ENCODE data around the gene RGR.

Gene RGR

DNA sequence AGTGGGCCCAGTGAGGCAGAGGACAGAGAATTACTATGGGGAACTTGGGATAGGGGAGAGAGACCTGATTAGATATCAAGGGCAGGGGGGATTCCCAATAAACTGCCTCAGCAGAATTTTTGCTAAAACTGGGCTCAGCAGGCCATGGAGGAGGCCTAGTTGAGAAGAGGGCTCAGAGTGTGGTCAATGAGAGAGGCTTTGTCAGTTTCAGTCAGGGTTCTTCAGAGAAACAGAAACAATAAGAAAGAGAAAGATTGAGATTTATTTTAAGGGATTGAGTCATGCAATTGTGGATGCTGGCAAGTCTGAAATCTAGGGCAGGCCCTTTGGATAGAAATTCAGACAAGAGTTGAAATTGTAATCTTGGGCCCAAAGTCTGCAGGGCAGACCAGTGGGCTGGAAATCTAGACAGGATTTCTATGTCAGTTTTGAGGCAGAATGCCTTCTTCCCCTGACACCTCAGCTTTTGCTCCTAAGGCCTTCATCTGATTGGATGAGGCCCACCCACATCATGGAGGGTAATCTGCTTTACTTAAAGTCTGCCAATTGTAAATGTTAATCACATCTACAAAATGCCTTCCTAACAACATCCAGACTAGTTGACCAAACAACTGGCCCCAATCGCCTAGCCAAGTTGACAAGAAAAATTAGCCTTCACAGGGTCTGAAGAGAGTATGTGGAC lies 50.1 kb downstream of the RGR start:
- H3K4me3 ChIP-seq (ENCODE audit: low read depth, low read length): no peak overlapping the region
- peaks cover 12% of the 10 kb centered on the region for H3K27me3 ChIP-seq (ENCODE audit: insufficient read depth, low read length)
- peaks cover 7% of the 10 kb centered on the region for H3K4me1 ChIP-seq (ENCODE audit: control insufficient read depth, insufficient read depth, low read length, unreplicated experiment)
- peak overlapping the region; percentile 17; the same call in 1 of the 2 replicates for H3K27ac ChIP-seq (ENCODE audit: low read depth, low read length)
- no peaks in the 10 kb centered on the region for H3K79me2 ChIP-seq (ENCODE audit: control insufficient read depth, insufficient read depth, low read length, unreplicated experiment)
- H3K36me3 ChIP-seq (ENCODE audit: insufficient read depth, low read length): no peaks in the 10 kb centered on the region
- no peak overlapping the region for H2AFZ ChIP-seq (ENCODE audit: low read length, unreplicated experiment)

- H3K27me3 ChIP-seq (ENCODE audit: insufficient read depth, low read length): no peaks in the 10 kb centered on the region; the same call in 1 of the 2 replicates
- no peak overlapping the region for H3K4me3 ChIP-seq (ENCODE audit: low read depth, low read length)
- H3K79me2 ChIP-seq (ENCODE audit: control insufficient read depth, insufficient read depth, low read length, unreplicated experiment): no peaks in the 10 kb centered on the region
- H3K4me1 ChIP-seq (ENCODE audit: control insufficient read depth, insufficient read depth, low read length, unreplicated experiment): peaks cover 7% of the 10 kb centered on the region
- H2AFZ ChIP-seq (ENCODE audit: low read length, unreplicated experiment): no peak overlapping the region
- H3K36me3 ChIP-seq (ENCODE audit: insufficient read depth, low read length): no peaks in the 10 kb centered on the region
- peak overlapping the region; percentile 94 for H3K27ac ChIP-seq (ENCODE audit: low read depth, low read length)
Observed at GRCh38 chr10:84296091-84296981, 51.5 kb downstream of the RGR start.

GRCh38 chr10:84298057-84298456 lies 53.2 kb downstream of the RGR start:
- Histone ChIP-seq H3K4me3 (ENCODE audit: low read depth, low read length) (no peak overlapping the region), H2AFZ (ENCODE audit: low read length, unreplicated experiment) (no peak overlapping the region), H3K27me3 (ENCODE audit: insufficient read depth, low read length) (0 out of 2 replicates have a peak, but pooled peaks cover 6% of the 10 kb centered on the region), H3K27ac (ENCODE audit: low read depth, low read length) (no peak overlapping the region), H3K36me3 (ENCODE audit: insufficient read depth, low read length) (no peaks in the 10 kb centered on the region), H3K4me1 (ENCODE audit: control insufficient read depth, insufficient read depth, low read length, unreplicated experiment) (peaks cover 7% of the 10 kb centered on the region), H3K79me2 (ENCODE audit: control insufficient read depth, insufficient read depth, low read length, unreplicated experiment) (no peaks in the 10 kb centered on the region)

DNA sequence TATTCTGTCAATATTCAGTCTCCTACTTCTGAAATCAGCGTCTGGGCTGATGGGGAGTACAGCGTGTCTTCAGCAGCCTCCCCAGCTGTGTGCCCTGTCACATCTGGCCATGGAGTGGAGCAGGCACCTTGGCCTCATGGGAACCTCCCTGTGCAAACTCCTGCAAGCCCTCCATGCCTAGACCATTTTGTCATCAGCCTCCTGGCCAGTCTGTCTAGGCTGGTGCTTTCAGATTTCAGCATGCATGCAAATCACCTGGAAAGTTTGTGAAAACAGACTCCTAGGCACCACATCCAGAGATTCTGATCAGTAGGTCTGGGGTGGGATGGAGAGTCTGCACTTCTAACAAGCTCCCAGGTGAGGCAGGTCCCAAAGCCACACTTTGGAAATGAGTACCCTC lies 57.4 kb downstream of the RGR start:
- Histone ChIP-seq H2AFZ (ENCODE audit: low read length, unreplicated experiment) (no peak overlapping the region), H3K36me3 (ENCODE audit: insufficient read depth, low read length) (no peaks in the 10 kb centered on the region), H3K27me3 (ENCODE audit: insufficient read depth, low read length) (0 out of 2 replicates have a peak, but pooled peaks cover 6% of the 10 kb centered on the region), H3K4me3 (ENCODE audit: low read depth, low read length) (no peak overlapping the region), H3K27ac (ENCODE audit: low read depth, low read length) (no peak overlapping the region), H3K4me1 (ENCODE audit: control insufficient read depth, insufficient read depth, low read length, unreplicated experiment) (no peaks in the 10 kb centered on the region), H3K79me2 (ENCODE audit: control insufficient read depth, insufficient read depth, low read length, unreplicated experiment) (no peaks in the 10 kb centered on the region)

DNA sequence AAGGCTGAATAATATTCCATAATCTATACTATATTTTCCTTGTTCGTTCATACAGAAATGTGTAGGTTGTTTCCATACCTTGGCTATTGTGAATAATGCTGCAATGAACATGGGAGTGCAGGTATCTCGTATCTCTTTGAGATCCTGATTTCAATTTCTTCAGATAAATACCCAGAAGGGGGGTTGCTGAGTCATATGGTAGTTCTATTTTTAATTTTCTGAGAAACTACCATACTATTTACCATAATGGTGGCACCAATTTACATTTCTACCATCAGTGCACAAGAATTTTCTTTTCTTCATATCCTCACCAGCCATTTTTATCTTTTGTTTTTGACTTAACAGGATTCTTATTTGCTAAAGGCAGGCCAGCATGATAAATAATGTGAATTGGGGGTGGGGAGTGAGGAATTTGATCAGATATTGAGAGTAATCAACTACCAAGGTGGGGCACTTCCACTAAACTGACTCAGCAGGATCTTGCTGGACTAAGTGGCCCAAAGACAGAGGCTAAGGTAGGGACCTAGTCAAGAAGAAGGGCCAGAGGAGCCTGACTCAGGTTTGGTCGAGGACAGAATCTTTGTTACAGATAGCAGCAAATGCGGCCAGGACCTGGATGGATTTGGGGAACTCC lies 62.0 kb downstream of the RGR start:
- H3K4me3 ChIP-seq (ENCODE audit: low read depth, low read length): no peak overlapping the region
- H2AFZ ChIP-seq (ENCODE audit: low read length, unreplicated experiment): no peak overlapping the region
- no peak overlapping the region for H3K27ac ChIP-seq (ENCODE audit: low read depth, low read length)

DNA sequence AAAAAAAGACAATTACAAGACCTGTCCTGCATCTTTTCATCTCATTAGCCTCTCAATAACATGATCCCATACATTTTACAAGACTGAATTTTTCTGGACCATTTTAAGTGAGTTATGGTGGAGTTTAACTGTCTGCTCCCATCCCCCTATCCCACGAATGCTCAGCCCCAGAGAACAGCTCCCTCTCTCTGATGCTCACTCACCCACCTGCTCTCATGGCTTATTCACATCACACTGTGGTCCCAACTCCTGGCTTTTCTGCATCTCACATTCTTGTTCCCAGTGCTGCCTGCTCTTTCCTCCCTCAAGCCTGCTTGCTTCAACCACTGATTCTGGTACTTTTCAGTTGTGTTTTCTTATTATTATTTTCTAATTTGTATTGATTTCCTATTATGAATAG lies 63.2 kb downstream of the RGR start:
- H3K27me3 ChIP-seq (ENCODE audit: insufficient read depth, low read length): no peaks in the 10 kb centered on the region
- no peak overlapping the region for H2AFZ ChIP-seq (ENCODE audit: low read length, unreplicated experiment)
- H3K4me1 ChIP-seq (ENCODE audit: control insufficient read depth, insufficient read depth, low read length, unreplicated experiment): peaks cover 23% of the 10 kb centered on the region
- no peak overlapping the region for H3K4me3 ChIP-seq (ENCODE audit: low read depth, low read length)
- H3K79me2 ChIP-seq (ENCODE audit: control insufficient read depth, insufficient read depth, low read length, unreplicated experiment): no peaks in the 10 kb centered on the region
- peak overlapping the region; percentile 77 for H3K27ac ChIP-seq (ENCODE audit: low read depth, low read length)
- no peaks in the 10 kb centered on the region for H3K36me3 ChIP-seq (ENCODE audit: insufficient read depth, low read length)

More for the DNA sequence above, 62.0 kb downstream of the RGR start:
- Histone ChIP-seq H3K4me1 (ENCODE audit: control insufficient read depth, insufficient read depth, low read length, unreplicated experiment) (peaks cover 23% of the 10 kb centered on the region), H3K79me2 (ENCODE audit: control insufficient read depth, insufficient read depth, low read length, unreplicated experiment) (no peaks in the 10 kb centered on the region), H3K27me3 (ENCODE audit: insufficient read depth, low read length) (0 out of 2 replicates have a peak, but pooled peaks cover 5% of the 10 kb centered on the region), H3K36me3 (ENCODE audit: insufficient read depth, low read length) (no peaks in the 10 kb centered on the region)

DNA sequence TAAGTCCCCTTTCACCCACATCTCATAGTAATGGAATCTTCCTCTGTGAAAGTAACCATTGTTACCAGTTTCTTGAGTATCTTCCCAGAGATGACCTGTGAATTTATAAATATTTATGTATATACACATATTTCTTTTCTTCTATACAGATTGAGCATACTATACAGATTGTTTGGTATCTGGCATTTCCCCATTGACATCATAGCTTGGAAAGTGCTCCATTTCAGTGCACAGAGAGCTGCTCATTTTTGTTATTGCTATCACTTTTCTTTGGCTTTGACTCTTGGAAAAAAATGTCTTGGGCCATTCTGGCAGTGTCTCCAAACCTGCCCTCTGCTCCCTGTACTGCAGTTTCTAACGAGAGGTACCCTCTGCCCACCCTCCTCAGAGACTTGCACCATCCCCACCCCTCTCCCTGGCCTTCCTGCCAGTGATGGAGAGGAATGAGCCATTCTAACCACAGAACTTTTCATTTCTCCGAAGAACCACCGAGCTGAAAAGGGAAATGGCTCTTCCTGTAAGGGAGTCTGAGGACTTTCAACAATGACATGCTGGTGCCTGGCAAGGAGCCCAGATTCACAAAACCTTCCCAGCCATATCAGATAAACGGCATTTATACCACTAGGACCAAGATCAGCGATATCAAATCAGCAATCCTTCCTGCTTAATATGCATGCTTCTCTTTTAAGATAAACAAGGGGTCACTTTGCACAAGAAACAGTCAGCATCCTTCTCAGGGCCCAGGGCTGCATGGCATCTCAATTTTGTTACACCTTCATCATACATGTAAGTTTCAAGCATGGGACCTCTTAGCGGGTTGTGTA lies 63.8 kb downstream of the RGR start:
- Histone ChIP-seq H3K4me1 (ENCODE audit: control insufficient read depth, insufficient read depth, low read length, unreplicated experiment) (peaks cover 24% of the 10 kb centered on the region), H3K36me3 (ENCODE audit: insufficient read depth, low read length) (no peaks in the 10 kb centered on the region), H3K27me3 (ENCODE audit: insufficient read depth, low read length) (no peaks in the 10 kb centered on the region), H3K4me3 (ENCODE audit: low read depth, low read length) (peak overlapping the region; percentile 55), H3K27ac (ENCODE audit: low read depth, low read length) (peak overlapping the region; percentile 77), H2AFZ (ENCODE audit: low read length, unreplicated experiment) (peak overlapping the region; percentile 70), H3K79me2 (ENCODE audit: control insufficient read depth, insufficient read depth, low read length, unreplicated experiment) (no peaks in the 10 kb centered on the region)

All from ACC112 (cell line).